HG02678 (cell line): ENCODE measurements around the gene TTC28.
"Not testable (repeated sequence)": the region's sequence is repeated elsewhere in the genome, so short reads cannot be mapped to it uniquely, and the experiment has no call there.

Experiments used
- ATAC-seq: cut with Tn5 transposase; IDR thresholded peaks from one replicate; pipeline ENCODE4 v1.9.1; 2021; ENCODE audit warnings: mild to moderate bottlenecking, moderate library complexity; ENCODE audit not compliant: unreplicated experiment

The TTC28 gene

DNA sequence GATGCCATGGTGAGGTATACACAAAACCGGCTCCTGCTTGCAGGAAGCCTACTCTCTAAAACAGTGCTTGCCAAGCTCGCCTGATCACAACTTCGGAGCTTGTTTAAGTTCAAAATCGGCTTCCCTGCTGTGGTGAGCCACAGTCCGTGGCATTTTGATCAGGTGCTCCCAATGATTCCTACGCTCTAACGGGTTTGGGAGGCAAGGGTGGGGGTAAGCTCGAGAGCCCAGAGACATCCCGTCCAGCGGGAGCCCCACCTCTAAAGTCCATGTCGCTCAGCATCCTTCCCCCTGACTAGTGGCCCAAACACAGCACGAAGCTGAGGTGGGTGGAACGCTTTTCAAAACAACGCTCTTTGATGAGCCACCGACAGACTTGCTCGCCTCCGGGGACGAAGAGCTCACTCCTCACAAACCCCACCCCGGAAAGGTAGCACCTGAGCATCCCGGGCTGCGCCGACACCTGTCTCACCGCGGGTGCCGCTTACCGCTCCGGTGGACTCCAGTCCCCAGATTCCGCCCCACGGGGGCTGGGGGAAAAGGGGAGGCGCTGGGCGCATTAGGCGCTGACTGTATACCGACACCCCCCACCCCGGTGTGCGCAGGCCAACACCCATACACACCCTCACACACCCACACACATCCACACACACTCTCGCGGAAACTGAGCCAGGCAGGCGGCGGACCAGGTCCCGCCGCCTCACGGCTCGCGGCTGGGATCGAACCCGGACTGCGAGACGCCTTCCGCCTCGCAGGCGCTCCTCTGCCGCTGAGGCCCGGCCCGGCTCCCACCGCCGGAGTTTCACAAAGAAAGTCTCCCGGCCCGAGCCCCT lies 646 bp downstream of the TTC28 start:
- not testable (repeated sequence) for ATAC-seq

DNA sequence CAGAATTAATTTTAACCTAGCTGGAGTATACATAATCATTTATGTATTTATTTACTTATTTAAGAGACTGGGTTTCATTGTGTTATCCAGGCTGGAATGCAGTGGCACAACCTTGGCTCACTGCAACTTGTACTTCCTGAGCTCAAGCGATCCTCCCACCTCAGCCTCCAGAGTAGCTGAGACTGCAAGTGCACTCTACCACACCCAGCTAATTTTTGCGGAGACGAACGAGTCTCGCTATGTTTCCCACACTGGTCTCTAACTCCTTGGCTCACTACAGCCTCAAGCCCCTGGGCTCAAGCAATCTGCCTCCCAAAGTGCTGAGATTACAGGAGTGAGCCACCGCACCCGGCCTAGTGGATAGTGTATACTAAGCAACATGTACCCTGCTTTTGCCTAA lies 1.5 kb downstream of the TTC28 start:
- ATAC-seq, result not testable (repeated sequence)

DNA sequence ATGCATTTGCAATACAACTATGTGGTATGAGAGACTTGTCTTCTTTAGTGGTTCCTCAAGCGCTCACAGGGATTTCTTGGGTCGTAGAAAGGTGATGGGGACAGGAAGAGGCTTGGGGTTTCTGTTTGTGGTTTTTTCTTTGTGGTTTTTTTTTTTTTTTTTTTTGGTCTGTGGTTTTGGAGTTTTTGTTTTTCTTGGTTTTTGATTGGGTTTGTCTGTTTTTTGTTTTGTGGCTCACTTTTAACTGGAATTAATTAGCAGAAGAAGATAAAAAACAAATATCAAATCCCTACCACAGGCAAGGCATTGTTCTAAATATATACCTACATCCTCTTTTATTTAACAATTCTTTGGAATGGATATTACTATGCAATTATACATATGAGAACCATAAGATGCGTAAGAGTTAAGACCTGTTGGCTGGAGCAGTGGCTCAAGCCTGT lies 5.5 kb downstream of the TTC28 start:
- ATAC-seq, result no peak

- ATAC-seq, result no peak
Measured at GRCh38 chr22:28670756-28671155, 8.9 kb downstream of the TTC28 start.

- no peak for ATAC-seq
Measured at GRCh38 chr22:28670161-28670560, 9.5 kb downstream of the TTC28 start.

- ATAC-seq, result no peak
Measured at GRCh38 chr22:28669387-28669786, 10.3 kb downstream of the TTC28 start.

DNA sequence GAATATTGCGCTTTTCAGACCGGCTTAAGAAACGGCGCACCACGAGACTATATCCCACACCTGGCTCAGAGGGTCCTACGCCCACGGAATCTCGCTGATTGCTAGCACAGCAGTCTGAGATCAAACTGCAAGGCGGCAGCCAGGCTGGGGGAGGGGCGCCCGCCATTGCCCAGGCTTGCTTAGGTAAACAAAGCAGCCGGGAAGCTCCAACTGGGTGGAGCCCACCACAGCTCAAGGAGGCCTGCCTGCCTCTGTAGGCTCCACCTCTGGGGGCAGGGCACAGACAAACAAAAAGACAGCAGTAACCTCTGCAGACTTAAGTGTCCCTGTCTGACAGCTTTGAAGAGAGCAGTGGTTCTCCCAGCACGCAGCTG lies 16.1 kb downstream of the TTC28 start:
- not testable (repeated sequence) for ATAC-seq

DNA sequence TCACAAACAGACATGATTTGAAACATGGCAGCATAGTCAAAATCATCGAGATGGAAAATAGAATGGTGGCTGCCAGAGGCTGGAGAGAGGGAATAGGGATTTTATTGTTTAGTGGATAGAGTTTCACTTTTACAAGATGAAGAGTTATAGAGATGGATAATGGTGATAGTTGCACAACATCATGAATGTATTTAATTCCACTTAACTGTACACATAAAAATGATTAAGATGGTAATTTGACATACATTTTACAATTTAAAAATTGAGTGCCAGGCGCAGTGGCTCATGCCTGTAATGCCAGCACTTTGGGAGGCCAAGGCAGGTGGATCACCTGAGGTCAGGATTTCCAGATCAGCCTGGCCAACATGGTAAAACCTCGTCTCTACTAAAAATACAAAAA lies 21.2 kb downstream of the TTC28 start:
- ATAC-seq, result no peak

GRCh38 chr22:28656181-28656580 lies 23.5 kb downstream of the TTC28 start:
- ATAC-seq, result no peak

- no peak for ATAC-seq
Measured at GRCh38 chr22:28650463-28650862, 29.2 kb downstream of the TTC28 start.

GRCh38 chr22:28648792-28649191 lies 30.8 kb downstream of the TTC28 start:
- no peak for ATAC-seq

- no peak for ATAC-seq
Measured at GRCh38 chr22:28647216-28647615, 32.4 kb downstream of the TTC28 start.

- no peak for ATAC-seq
Measured at GRCh38 chr22:28639321-28639720, 40.3 kb downstream of the TTC28 start.

DNA sequence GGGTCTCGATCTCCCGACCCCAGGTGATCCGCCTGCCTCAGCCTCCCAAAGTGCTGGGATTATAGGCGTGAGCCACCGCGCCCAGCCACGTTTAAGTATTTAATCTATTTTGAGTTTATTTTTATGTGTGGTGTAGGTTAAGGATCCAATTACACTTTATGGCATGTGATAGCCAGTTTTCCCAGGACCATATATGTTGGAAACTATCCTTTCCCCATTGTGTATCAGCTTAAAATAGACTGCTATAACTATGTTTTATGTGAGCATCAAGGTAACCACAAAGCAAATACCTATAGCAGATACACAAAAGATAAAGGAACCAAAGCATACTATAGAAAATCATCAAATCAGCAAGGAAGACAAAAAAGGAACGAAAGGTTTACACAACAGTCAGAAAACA lies 42.4 kb downstream of the TTC28 start:
- ATAC-seq, result no peak

GRCh38 chr22:28630177-28630574 lies 49.5 kb downstream of the TTC28 start:
- no peak for ATAC-seq

DNA sequence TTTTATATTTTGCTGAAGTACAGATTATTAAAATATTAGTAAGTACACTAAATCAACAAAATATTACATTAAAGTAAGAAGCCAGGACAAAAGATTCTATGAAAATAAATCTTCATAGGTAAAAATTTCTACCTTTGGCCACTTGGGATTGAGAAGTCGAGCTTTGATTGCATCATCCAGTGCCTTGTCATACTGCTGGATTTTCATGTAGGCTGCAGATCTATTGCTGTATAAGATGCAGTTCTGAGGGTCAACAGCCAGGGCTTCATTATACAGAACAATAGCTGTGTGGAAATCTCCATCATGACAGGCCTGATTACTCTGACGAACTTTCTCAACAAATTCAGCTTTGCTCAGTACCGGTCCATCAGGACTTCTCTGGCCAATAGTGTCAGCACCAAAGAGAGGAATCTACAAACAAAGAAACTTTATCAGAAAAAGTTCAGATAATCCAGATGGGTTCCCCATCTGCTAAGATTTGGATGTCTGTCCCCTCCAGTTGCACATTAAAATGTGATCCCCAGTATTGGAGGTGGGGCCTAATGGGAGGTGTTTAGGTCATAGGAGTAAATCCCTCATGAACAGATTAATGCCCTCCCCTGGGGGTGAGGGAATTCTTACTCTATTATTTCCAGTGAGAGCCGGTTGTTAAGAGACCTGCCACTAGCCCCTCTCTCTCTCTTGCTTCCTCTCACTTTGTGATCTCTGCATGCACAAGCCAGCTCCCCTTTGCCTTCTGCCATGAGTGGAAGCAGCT lies 50.0 kb downstream of the TTC28 start:
- ATAC-seq, result no peak

GRCh38 chr22:28628766-28629165 lies 50.9 kb downstream of the TTC28 start:
- ATAC-seq, result no peak

DNA sequence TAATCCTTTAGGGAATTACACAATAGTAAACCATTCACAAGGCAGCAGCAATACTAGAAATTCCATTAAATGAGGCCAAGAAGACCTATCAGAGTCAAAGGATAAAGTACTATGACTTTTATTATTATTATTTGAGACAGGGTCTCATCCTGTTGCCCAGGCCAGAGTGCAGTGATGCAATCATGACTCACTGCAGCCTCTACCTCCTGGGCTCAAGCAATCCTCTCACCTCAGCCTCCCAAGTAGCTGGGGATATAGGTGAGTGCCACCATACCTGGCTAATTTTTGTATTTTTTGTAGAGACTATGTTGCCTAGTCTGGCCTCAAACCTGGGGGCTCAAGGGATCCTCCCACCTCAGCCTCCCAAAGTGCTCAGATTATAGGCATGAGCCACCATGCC lies 51.8 kb downstream of the TTC28 start:
- ATAC-seq, result no peak

GRCh38 chr22:28620244-28620922 lies 59.3 kb downstream of the TTC28 start:
- no peak for ATAC-seq

GRCh38 chr22:28619236-28619635 lies 60.4 kb downstream of the TTC28 start:
- ATAC-seq, result no peak

DNA sequence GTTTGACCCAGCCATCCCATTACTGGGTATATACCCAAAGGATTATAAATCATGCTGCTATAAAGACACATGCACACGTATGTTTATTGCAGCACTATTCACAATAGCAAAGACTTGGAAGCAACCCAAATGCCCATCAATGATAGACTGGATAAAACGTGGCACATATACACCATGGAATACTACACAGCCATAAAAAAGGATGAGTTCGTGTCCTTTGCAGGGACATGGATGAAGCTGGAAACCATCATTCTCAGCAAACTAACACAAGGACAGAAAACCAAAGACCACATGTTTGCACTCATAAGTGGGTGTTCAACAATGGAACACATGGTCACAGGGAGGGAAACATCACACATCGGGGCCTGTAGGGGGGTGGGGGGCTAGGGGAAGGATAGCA lies 64.2 kb downstream of the TTC28 start:
- not testable (repeated sequence) for ATAC-seq

GRCh38 chr22:28609921-28610320 lies 69.7 kb downstream of the TTC28 start:
- no peak for ATAC-seq
